ENCODE measurements around the gene PSMD13.
"Not testable (repeated sequence)": the region's sequence is repeated elsewhere in the genome, so short reads cannot be mapped to it uniquely, and the experiment has no call there.

Gene PSMD13

DNA sequence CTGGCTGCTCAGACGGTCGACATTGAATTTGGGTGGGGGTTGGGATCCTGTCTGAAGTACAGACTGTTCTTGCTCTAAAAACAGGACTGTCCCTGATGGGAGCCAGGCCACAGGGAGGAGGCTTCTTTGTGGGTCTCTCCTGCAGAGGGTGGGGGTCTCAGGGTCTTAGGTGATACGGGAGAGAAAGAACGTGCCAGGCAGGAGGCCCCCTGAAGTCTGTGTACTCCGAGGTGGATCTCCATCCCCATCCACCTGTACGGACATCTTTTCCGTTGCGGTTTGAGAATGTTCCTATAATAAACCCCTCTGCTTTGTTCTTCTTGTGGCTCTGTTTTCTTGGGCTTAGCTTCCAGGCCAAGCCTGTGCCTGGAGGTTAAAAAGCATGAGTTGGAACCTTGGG is 15.9 kb downstream of the PSMD13 start:
- DNase-seq: no peak

DNA sequence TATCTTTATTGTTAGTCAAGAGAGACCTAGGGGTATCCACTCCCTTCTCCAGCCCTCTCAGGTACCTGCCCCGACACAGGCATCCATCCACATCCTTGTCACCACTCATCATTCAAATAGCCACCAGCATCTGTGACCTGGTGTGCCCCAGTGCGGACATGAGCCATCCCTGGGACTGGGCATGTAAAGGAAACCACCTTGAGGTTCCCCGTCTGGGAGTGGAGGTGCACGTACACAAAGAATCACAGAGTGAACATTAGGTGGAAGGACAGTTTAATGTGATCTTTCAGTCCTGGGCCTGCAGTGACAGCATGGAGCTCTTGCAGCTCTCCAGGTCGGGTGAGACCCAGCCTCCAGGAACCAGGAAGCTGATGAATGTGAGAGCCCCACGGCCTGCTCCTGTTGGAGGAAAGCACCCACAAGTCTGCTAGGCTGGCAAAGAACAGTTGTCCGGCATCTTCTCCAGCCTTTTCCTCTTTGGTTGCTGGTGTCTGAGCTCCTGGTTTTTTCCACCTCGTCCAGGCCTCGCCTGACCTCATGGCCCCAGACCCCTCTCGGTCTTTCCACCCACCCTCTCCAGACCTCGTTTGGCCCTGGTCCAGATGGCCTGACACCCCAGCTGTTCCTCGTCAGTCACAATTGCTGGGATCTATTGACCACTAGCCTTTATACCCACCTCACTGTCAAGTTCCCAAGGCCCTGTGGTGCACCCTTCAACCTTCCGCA is 16.5 kb downstream of the PSMD13 start:
- DNase-seq: no peak

DNA sequence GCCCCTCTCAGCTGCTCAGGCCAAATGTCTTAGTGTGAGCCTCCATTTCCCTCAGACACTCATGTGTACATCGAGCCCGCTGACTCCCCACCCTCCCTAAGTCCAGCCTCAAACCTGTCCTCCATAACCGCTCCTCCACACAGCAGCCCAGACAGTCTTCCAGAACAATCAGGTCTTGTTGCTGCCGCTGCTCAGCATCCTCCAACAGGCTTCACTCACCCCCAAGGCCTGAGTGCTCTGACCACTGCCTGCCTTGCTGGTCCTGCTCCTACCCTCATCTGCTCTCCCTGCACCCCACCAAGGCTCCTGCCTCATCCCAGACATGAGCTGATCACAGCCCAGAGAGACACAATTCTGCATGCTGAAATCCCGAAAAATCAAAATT is 17.1 kb downstream of the PSMD13 start:
- DNase-seq: no peak

DNA sequence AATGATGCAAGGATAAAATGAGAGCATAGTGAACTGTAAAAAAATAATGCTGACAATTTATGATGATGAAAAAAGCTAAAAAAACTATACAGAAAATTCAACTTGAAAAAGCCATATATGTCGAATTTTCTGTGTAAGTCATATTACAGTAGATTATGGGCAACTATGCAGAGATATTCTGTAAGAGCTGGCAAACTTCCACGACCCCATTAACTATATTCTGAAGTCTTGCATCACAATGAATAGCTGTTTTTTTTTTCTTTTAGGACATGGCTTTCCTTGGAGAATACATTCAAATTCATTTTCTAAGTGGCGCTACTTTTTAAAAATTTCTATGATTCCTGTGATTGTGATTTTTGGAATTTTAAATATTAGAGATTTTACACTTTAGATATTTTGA is 18.4 kb downstream of the PSMD13 start:
- no peak for DNase-seq

DNA sequence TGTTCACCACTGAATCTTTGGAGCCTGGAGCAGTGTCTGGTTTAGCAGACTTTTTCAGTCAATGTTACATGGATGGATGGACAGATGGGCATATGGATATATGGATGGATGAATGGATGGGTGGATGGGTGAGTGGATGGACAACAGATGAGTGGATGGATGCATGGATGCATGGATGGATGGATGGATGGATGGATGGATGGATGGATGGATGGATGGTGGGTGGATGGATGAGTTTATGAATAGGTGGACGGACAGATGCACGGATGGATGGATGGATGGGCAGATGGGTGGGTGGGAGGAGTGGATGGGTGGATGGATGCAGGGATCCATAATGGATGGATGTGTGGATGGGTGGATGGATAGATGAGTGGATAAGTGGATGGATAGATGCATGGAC is 19.0 kb downstream of the PSMD13 start:
- DNase-seq: no peak

DNA sequence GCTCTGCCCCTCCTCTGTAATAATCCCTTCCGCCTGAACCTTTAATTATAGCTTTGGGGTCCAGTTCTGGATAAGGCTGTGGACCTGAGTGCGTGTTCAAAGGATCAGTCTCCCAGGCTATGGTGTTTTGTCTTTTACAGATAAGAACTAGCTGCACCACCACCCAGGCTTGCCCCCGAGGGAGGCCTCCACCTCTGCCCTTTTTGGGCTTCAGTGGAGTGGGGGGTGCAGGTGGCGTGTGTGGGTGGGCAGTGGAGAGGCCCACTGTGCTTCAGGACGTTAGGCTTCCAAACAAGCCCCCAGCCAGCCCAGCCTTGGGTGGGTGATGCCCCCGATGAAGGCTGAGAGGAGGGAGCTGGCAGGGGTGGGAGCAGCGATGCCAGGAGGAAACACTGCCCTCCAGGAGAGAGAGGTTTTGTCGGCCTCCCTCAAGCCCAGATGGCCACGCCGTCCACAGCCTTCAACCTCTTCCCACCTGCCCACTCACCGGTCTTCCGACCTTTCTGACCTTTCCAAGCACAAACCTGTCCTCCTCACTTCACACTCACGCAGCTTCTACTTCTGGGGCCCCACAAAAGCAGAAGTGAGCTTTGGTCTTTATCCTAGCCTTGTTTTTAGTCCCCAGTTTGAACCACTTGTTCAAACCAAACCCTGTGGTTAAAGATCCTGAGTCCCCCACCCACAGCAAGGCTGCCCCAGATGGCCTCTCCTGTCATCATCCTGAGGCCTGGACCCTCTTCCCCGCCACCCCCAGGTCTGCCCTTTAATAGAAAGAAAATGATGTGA is 20.4 kb downstream of the PSMD13 start:
- no peak for DNase-seq

DNA sequence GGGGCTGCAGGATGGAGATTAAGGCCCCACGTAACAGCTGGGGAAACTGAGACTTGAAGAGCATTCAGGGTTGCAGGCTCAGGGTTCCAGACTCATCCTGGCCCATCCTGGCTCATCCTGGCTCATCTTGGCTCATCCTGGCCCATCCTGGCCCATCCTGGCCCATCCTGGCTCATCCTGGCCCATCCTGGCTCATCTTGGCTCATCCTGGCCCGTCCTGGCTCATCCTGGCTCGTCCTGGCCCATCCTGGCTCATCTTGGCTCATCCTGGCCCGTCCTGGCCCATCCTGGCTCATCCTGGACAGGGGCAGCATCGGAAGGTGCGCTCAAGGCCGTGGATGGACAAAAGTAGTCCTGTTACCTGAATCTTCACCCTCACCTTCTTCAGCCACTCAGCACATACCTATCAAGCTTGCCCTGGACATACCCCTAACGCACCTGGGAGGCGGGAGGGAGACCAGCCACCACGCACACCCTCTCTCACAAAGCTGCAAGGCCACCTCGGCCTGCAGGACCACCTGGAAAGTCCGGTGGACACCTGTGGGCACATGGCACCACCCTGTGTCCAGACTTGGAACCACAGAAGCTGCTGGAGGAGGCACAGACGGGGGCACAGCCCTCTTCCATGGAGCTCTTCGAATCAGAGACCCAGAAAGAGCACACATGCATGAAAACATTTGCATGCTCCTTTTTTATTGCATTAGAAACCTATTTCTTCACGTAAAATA is 21.2 kb downstream of the PSMD13 start:
- DNase-seq: no peak

DNA sequence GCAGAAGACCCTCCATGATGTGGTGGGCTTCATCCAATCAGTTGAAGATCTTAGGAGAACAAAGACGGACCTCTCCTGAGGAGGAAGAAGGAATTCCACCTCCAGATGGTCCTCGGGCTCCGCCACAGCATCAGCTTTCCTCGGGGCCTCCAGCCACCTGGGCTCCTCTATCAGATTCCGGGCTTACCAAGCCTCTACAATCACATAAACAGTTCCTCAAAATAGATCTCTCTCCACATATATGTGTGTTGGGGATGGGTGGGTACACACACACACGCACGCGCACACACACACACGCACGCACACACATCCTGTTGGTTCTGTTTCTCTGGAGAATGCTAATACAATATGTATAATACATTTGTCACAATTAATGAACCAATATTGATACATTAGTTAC is 22.6 kb downstream of the PSMD13 start:
- DNase-seq: no peak

DNA sequence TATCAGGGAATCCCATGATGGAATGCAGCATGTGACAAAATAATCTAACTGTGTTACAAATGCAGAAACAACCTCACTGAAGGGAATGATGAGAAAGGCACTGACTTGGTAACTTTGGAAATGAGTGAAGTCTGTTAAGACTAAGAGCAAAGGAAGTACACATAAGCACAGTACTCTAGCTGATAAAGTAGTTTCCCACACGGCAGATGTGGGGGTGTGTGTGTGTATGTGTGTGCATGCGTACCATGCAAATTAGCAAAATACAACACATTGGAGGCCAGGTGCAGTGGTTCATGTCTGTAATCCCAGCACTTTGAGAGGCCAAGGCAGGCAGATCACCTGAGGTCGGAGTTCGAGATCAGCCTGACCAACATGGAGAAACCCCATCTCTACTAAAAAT is 24.8 kb downstream of the PSMD13 start:
- DNase-seq: no peak

DNA sequence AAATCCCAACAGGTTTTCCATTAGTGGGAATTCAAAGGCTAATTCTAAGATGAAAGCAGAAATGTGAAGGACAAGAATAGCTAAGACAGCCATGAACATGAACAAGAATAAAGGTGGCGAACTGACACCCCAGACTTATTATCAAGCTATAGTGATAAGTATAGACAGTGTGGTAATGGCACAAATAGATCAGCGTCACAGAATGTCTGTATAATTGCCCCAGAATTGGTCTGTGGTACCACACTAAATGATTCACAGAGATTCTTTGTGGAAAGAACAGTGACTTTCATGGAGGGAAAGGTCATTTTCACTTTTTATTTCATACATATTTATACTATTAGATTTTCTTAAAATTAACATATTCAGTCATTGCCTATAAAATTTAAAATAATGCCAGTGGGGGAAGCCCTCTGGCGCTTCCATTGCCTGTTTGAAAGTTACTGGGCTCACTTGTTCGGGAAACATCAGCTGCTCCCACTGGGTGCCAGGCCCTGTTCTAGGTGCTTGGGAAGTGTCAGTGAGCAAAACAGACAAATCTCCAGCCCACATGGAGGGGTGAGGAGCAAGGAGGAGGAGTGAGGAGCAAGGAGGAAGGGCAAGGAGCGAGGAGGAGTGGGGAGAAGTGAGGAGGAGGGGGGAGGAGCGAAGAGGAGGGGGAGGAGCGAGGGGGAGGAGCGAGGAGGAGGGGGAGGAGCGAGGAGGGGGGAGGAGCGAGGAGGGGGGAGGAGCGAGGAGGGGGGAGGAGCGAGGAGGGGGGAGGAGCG is 30.1 kb downstream of the PSMD13 start:
- DNase-seq: no peak

DNA sequence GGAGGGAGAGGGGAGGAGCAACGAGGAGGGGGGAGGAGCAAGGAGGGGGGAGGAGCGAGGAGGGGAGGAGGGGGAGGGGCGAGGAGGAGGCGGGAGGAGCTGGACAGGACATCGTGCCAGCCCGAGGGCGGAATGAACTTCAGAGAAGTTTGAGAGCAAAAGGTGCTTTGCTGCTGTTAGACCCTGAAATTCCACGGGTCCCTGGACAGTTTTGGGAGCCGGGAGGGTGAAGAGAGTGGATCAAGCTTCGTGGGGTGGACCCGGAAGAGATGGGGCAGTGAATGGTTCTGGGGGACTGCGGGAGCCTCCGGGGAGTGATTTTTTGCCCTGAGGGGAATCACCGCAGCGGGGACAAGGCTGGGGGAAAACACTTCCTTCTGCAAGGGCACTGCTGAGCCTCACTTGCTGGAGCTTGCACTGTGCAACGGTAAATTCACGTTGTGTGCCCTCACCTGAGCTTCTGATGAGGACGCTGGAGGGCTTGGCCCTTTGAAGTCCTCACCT is 30.8 kb downstream of the PSMD13 start:
- no peak for DNase-seq

DNA sequence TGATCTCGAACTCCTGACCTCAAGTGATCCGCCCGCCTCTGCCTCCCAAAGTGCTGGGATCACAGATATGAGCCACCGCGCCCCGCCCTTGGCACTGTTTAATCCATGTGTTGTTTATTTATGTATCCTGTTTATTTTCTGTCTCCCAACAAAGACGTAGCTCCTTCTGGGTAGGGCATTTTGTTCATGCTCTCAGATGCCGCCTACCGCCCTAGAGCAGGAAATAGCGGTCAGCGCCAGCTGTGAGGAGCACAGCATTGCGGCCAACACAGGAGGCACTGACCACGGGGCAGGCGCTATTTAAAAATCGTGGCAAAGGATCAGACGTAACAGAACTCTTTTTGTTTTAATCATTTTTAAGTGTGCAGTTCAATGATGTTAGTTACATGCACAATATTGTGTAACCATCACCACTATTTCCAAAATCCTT is 32.0 kb downstream of the PSMD13 start:
- DNase-seq: not testable (repeated sequence)

DNA sequence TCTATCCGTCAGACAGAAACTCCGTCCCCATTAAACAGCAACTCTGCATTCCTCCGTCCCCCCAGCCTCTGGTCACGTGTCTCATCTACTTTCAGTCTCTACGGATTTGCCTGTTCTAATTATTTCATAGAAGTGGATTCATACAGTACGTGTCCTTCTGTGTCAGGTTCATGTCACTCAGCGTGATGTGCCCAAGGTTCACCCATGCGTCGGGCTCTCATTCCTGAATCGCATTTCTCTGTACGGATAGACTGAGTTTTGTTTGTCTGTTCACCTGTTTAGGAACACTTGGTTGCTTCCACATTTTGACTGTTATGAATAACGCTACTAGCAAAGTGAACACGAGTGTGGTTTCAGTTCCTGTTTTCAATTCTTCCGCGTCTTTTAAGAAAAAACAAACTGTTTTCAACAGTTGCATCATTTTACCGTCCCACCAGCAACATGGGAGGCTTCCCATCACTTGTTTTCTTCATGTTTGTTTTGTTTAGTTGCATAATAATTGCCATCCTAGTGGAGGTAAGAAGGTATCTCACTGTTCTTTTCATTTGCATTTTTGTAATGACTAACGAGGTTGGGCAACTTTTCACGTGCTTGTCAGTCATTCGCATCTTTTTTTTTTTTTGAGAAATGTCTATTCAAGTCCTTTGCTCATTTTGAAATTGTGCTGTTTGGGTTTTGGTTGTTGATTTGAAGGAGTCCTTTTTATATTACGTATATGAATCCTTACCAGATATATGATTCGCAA is 32.5 kb downstream of the PSMD13 start:
- DNase-seq: no peak

DNA sequence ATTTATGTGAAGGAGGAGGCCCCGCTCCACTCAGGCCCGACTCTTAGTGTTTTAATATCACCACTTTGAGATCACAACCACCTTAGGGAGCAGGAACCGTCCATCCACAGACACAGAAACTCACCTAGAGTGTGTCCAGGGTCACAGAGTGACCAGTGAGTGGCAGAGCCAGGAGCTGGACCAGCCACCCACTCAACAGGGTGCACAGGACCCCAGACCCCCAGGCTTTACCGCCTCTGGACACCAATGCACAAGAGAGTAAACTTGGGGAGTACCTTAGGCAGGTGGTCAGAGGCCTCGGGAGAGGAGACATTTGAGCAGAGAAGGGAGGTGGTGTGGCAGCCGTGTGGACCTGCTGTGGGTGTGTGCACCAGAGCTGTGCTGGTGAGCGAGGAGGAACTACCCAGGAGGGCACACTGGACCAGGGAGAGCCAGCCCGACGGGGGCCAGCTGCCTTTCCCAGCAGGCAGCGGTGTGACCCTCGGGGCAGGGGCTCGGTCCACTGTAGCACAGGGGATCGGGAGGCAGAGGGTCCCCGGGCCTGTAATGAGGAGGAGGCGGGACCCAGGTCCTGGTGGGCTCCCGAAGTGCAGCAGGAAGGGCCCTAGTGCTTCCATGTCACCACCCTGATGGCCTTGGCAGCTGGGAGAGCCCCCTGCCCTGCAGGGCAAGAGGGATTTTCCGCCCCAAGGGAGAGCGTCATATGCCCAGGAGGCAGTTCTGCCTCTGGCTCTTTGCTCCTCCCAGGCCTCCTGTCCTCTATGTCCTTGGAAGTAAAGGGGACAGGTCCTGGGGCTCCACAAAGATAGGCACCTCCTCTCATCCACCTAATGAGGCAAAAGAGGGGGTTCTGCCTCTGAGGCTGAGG is 33.9 kb downstream of the PSMD13 start:
- no peak for DNase-seq

DNA sequence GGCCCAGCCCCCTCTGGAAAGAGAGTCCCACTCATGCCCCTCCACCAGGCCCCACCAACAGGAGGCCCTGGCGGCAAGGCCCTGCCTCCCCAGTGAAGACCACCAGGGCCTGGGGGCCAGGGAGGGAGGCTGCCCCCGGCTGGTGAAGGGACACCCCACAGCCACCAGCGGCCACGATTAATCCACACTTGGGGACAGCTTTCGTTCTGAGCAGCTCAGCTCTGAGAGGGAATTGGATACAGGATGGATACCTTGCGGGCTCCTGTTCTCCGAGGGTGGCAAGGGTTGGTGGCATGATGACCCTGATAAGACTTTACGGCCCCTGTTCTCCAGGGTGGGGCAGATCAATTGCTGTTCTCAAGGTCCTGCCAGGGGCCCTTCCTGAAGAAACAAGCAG is 34.5 kb downstream of the PSMD13 start:
- no peak for DNase-seq

DNA sequence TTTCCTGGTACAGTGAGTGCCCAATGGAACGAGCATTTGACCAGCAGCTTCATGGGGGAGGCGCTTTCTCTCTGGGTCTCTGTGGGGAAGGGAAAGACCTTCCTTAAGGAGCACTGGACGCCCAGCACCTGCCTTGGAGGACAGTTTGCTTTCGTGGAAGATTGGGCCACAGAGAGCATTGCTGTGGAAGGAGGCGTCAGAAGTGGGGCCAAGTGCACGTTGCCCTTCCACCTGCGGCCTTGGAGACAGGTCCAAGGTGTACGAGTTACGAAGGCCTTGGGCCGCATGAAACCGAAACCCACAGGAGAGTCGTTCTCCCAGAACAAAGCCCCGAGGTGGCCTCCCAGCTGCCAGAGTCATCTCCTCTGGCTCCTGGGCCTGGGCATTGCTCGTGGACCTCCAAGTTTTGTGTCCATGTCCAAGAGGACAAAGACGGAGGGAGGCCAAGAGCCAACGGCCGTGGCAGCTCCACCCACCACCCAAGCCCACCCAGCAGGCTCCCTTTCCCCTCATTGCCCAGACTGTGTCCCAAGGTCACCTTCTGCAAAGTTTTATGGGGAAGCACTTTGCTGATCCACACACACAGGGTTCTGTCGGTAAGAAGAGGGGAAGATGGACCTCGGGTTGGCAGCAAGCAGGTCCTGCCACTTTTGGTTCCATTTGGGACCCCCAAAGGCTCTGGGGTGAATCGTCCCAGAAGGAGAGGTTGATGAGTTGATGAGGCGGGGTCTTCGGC is 35.6 kb downstream of the PSMD13 start:
- DNase-seq: no peak

DNA sequence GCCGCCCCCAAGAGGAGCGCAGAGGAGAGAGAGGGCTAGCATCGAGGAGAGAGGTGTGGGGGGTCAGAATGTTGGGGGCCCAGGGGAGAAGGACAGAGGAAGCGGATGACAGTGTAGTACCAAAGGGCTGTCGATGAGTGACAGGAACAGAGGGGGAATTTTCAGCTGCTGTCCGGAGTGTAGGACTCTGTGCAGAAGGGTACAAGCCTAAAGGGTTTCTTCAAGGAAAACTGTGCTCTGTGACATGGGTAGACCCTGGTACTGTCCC is 36.1 kb downstream of the PSMD13 start:
- DNase-seq: no peak

DNA sequence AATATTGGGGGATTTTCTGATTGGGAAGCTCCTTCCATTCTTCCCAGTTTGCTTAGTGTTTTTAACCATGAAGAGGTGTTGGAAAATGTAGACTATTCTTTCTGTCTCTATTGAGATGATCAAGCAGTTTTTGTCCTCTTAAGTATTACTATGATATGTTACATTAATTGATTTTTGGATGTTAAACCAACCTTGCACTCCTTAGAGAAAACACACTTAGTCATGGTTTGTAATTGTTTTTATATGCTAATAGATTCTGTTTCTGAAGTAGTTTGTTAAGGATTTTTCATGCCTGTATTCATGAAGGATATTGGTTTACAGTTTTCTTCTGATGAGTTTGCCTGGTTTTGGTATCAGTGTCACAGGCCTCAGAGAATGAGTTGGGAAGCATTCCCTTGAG is 39.4 kb downstream of the PSMD13 start:
- DNase-seq: no peak

DNA sequence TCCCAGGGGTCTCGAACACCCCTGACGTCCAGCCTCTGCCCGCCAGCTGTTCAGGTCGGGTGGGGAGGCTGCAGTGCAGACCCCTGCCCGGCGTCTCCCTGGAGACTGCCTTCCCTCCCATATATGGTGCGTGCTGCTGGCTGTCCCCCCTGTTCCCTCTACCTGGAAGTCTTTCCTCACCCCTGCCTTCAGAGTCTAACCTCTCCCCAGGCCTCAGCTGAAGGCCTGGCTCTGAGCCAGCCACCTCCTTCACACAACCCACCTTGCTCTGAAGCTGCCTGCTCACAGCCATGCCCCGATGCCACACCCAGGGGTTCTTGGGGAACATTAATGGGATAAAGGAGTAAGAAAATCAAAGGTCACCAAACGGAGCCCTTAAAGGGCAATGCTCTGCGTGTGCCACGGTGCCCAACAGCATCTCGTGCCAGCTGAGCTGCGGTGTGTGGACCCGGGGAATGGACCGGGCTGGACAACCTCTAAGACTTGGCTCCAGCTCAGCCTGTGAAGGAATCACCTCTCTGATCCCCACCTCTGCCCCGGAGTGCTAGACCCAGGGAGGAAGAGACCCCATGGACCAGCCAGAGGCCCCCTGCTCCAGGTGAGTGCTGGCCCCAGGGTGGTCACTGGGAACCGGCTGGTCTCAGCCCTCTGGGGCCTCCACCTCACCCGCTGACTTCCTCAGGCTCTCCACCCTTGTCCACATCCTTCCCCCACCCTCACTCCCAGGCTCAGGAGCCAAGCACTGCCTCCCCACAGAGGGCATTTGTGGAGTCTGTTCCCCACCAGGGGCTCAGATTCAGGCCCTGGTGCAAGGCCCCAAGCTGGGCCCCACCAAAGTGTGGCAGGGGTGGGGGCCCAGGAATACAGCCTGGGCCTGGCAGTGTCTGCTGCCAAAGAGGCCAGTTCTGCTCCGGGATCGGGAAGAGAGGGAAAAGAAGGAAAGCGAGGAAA is 41.5 kb downstream of the PSMD13 start, which contains the start of gene NLRP6:
NLRP6 (plus strand) TSS at position 407 of the 951 bp plus-strand sequence; CDS start at position 570, 163 bp downstream.
- no peak for DNase-seq
